ENCODE results near the gene PTH1R.

Gene PTH1R

GRCh38 chr3:46883054-46883829 is 5.7 kb downstream of the PTH1R start:
- no peaks in the 10 kb centered on the region for H3K9me3 ChIP-seq (ENCODE audit: control insufficient read depth, insufficient read depth, low read length)
- H3K36me3 ChIP-seq (ENCODE audit: control insufficient read depth, insufficient read depth, low read length) = no peaks in the 10 kb centered on the region
- no peak overlapping the region for H3K27ac ChIP-seq (ENCODE audit: low read length)
- DNase-seq (ENCODE audit: low read depth, low spot score) = no peak
- H3K27me3 ChIP-seq (ENCODE audit: control insufficient read depth, insufficient read depth, low read length) = peaks cover 58% of the 10 kb centered on the region
- WGBS (ENCODE audit: insufficient coverage, insufficient read length) = no CpG with 5 or more reads among the region's 78 CpGs
- H3K4me3 ChIP-seq (ENCODE audit: low read length) = peak overlapping the region; percentile 38; the same call in 1 of the 2 replicates
- H3K4me1 ChIP-seq (ENCODE audit: control insufficient read depth, insufficient read depth, low read length) = peaks cover 3% of the 10 kb centered on the region; the same call in 1 of the 2 replicates

DNA sequence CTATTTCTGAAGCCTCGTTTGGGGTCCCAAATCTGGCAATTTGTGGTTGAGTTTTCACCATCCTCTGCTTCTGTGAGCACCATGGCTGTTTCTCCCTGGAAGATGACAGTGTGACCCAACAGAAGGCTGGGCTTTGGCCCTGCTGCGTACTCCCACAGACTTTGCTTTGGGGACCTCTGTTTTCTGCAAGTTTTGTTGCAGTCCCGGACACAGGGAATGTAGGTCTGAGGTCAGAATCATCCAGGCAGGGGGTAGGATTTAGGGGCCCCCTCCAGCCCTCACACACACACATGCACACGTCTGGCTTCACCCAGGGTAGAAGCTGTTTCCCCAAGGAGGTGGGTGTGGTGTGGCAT is 6.3 kb downstream of the PTH1R start:
- DNase-seq (ENCODE audit: low read depth, low spot score) = no peak
- WGBS (ENCODE audit: insufficient coverage, insufficient read length) = no CpG with 5 or more reads among the region's 4 CpGs
- H3K36me3 ChIP-seq (ENCODE audit: control insufficient read depth, insufficient read depth, low read length) = no peaks in the 10 kb centered on the region
- no peak overlapping the region; the same call in 1 of the 2 replicates for H3K4me3 ChIP-seq (ENCODE audit: low read length)
- H3K9me3 ChIP-seq (ENCODE audit: control insufficient read depth, insufficient read depth, low read length) = no peaks in the 10 kb centered on the region
- H3K4me1 ChIP-seq (ENCODE audit: control insufficient read depth, insufficient read depth, low read length) = peaks cover 8% of the 10 kb centered on the region
- no peak overlapping the region for H3K27ac ChIP-seq (ENCODE audit: low read length)
- H3K27me3 ChIP-seq (ENCODE audit: control insufficient read depth, insufficient read depth, low read length) = peaks cover 57% of the 10 kb centered on the region

DNA sequence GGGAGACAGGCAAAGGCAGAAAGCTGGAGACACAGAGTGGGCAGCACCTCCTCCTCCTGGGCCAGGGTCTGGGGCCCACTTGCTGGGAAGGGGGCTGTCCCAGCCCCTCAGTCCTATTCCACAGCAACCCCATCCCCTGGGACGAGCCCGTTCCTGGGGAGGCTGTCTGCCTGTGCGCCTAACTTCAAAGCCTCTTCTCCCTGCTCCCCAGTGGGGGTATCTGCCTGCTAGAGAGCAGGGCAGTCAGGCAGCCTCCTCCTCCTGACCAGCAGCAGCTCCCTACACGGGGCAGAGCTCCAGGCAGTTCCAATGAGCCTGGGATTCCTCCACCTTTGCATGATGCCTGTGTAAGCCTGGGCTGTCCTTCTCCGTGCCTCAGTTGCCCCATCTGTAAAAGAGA is 6.9 kb downstream of the PTH1R start:
- Histone ChIP-seq H3K9me3 (ENCODE audit: control insufficient read depth, insufficient read depth, low read length) (no peaks in the 10 kb centered on the region), H3K27ac (ENCODE audit: low read length) (no peak overlapping the region), H3K4me3 (ENCODE audit: low read length) (no peak overlapping the region), H3K4me1 (ENCODE audit: control insufficient read depth, insufficient read depth, low read length) (peaks cover 8% of the 10 kb centered on the region), H3K27me3 (ENCODE audit: control insufficient read depth, insufficient read depth, low read length) (peaks cover 55% of the 10 kb centered on the region), H3K36me3 (ENCODE audit: control insufficient read depth, insufficient read depth, low read length) (no peaks in the 10 kb centered on the region)
- DNase-seq (ENCODE audit: low read depth, low spot score) = no peak
- WGBS (ENCODE audit: insufficient coverage, insufficient read length) = no CpG with 5 or more reads among the region's 5 CpGs

DNA sequence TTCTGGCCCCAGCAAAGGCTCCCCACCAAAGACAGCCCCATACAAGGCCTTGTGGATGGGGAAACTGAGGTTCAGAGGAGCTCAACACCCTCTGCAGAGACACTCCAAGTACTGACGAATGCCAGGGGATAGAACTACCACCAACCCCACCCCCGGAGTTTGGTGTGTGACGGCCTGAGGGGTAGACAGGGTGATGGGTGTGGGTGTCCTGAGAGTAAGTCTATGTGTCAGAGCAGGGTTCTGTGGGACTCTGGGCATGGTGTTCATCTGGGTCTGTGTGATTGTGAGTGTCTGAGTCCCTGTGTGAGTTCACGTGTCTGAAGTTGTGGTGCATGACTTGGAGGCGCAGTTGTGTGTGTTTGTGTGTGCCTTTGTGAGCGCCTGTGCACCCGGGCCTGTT is 7.4 kb downstream of the PTH1R start:
- Histone ChIP-seq H3K4me1 (ENCODE audit: control insufficient read depth, insufficient read depth, low read length) (peaks cover 8% of the 10 kb centered on the region), H3K27ac (ENCODE audit: low read length) (no peak overlapping the region), H3K36me3 (ENCODE audit: control insufficient read depth, insufficient read depth, low read length) (no peaks in the 10 kb centered on the region), H3K4me3 (ENCODE audit: low read length) (no peak overlapping the region), H3K9me3 (ENCODE audit: control insufficient read depth, insufficient read depth, low read length) (no peaks in the 10 kb centered on the region), H3K27me3 (ENCODE audit: control insufficient read depth, insufficient read depth, low read length) (peaks cover 52% of the 10 kb centered on the region)
- no CpG with 5 or more reads among the region's 7 CpGs for WGBS (ENCODE audit: insufficient coverage, insufficient read length)
- DNase-seq (ENCODE audit: low read depth, low spot score) = no peak

GRCh38 chr3:46885612-46886011 is 8.1 kb downstream of the PTH1R start:
- no CpG with 5 or more reads among the region's 3 CpGs for WGBS (ENCODE audit: insufficient coverage, insufficient read length)
- H3K4me3 ChIP-seq (ENCODE audit: low read length) = no peak overlapping the region
- peaks cover 8% of the 10 kb centered on the region for H3K4me1 ChIP-seq (ENCODE audit: control insufficient read depth, insufficient read depth, low read length)
- H3K27me3 ChIP-seq (ENCODE audit: control insufficient read depth, insufficient read depth, low read length) = peaks cover 46% of the 10 kb centered on the region
- H3K27ac ChIP-seq (ENCODE audit: low read length) = no peak overlapping the region
- no peaks in the 10 kb centered on the region for H3K36me3 ChIP-seq (ENCODE audit: control insufficient read depth, insufficient read depth, low read length)
- no peak for DNase-seq (ENCODE audit: low read depth, low spot score)
- no peaks in the 10 kb centered on the region for H3K9me3 ChIP-seq (ENCODE audit: control insufficient read depth, insufficient read depth, low read length)

DNA sequence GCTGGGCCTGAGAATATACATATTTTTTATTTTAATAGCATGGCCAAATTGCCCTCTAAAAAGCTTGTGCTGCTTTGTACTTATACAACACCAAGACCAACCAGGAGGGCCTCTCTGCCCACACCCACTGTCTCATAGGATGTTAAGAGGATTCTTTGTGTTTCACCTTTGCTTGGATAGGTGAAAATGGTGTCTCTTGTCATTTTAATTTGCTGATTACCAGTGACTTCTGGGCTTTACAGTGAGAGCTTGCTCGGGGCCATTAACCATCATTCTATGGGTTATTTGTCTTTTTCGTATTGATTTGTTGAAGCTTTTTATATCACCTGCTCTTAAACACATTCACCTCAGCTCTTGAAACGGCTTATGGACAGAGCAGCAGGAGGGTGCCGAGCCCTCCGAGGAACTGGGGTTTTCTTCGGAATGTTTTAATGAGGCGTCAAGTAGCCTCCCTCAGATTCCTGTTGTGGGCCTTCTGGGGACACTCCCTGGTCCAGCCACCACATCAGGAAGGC is 10.5 kb downstream of the PTH1R start:
- H3K9me3 ChIP-seq (ENCODE audit: control insufficient read depth, insufficient read depth, low read length) = no peaks in the 10 kb centered on the region
- peaks cover 14% of the 10 kb centered on the region for H3K4me1 ChIP-seq (ENCODE audit: control insufficient read depth, insufficient read depth, low read length)
- H3K27ac ChIP-seq (ENCODE audit: low read length) = no peak overlapping the region
- DNase-seq (ENCODE audit: low read depth, low spot score) = no peak
- no peaks in the 10 kb centered on the region for H3K36me3 ChIP-seq (ENCODE audit: control insufficient read depth, insufficient read depth, low read length)
- H3K4me3 ChIP-seq (ENCODE audit: low read length) = no peak overlapping the region
- H3K27me3 ChIP-seq (ENCODE audit: control insufficient read depth, insufficient read depth, low read length) = peaks cover 51% of the 10 kb centered on the region
- WGBS (ENCODE audit: insufficient coverage, insufficient read length) = no CpG with 5 or more reads among the region's 7 CpGs

DNA sequence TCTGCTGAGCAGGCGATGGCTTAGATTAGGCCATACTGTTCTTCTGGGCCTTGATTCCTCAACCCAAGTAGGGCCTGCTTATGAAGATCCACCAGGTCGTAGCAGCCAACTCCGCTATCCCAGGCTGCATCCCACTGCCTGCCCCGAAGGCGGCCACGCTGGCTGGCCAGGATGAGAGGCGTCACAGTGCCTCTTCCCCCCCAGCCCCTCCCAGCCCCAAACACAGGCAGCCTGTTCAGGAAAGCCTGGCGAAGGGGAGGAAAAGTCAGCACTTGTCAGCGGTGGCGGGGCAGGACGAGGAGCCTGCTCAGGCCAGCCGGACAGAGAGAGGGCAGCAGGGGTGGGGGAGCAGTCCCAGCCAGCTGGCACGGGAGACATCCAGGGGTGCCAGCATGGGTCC is 11.2 kb downstream of the PTH1R start:
- WGBS (ENCODE audit: insufficient coverage, insufficient read length) = no CpG with 5 or more reads among the region's 13 CpGs
- no peak for DNase-seq (ENCODE audit: low read depth, low spot score)
- Histone ChIP-seq H3K4me3 (ENCODE audit: low read length) (no peak overlapping the region), H3K27me3 (ENCODE audit: control insufficient read depth, insufficient read depth, low read length) (peaks cover 51% of the 10 kb centered on the region), H3K27ac (ENCODE audit: low read length) (no peak overlapping the region), H3K9me3 (ENCODE audit: control insufficient read depth, insufficient read depth, low read length) (no peaks in the 10 kb centered on the region), H3K4me1 (ENCODE audit: control insufficient read depth, insufficient read depth, low read length) (peaks cover 14% of the 10 kb centered on the region), H3K36me3 (ENCODE audit: control insufficient read depth, insufficient read depth, low read length) (no peaks in the 10 kb centered on the region)

- Histone ChIP-seq H3K27ac (ENCODE audit: low read length) (no peak overlapping the region), H3K4me3 (ENCODE audit: low read length) (no peak overlapping the region), H3K4me1 (ENCODE audit: control insufficient read depth, insufficient read depth, low read length) (peaks cover 13% of the 10 kb centered on the region), H3K9me3 (ENCODE audit: control insufficient read depth, insufficient read depth, low read length) (no peaks in the 10 kb centered on the region), H3K36me3 (ENCODE audit: control insufficient read depth, insufficient read depth, low read length) (no peaks in the 10 kb centered on the region), H3K27me3 (ENCODE audit: control insufficient read depth, insufficient read depth, low read length) (peaks cover 42% of the 10 kb centered on the region)
- no peak for DNase-seq (ENCODE audit: low read depth, low spot score)
- no CpG with 5 or more reads among the region's 6 CpGs for WGBS (ENCODE audit: insufficient coverage, insufficient read length)
Measured at GRCh38 chr3:46889381-46890110, 12.0 kb downstream of the PTH1R start.

DNA sequence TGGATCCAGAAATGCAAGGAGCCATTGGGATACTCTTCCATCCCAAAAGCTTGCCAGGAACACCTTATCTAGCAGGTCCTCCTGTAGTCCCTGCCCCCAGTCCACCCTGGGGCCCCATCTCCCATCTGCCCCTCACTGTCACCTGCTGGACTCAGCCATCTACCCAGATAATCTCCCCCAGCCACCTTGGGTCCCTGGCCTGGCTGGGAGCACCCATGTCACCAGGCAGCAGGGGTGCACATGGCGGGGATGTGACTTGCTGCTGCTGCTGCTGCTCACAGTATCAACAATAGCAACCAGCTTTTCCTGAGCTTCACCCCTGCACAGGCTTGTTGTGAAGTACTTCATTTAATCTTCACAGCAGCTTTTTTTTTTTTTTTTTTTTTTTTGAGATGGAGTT is 12.6 kb downstream of the PTH1R start:
- no CpG with 5 or more reads among the region's 1 CpG for WGBS (ENCODE audit: insufficient coverage, insufficient read length)
- peaks cover 36% of the 10 kb centered on the region for H3K27me3 ChIP-seq (ENCODE audit: control insufficient read depth, insufficient read depth, low read length)
- H3K27ac ChIP-seq (ENCODE audit: low read length) = no peak overlapping the region
- H3K36me3 ChIP-seq (ENCODE audit: control insufficient read depth, insufficient read depth, low read length) = no peaks in the 10 kb centered on the region
- H3K9me3 ChIP-seq (ENCODE audit: control insufficient read depth, insufficient read depth, low read length) = no peaks in the 10 kb centered on the region
- H3K4me1 ChIP-seq (ENCODE audit: control insufficient read depth, insufficient read depth, low read length) = peaks cover 13% of the 10 kb centered on the region
- no peak for DNase-seq (ENCODE audit: low read depth, low spot score)
- no peak overlapping the region for H3K4me3 ChIP-seq (ENCODE audit: low read length)

DNA sequence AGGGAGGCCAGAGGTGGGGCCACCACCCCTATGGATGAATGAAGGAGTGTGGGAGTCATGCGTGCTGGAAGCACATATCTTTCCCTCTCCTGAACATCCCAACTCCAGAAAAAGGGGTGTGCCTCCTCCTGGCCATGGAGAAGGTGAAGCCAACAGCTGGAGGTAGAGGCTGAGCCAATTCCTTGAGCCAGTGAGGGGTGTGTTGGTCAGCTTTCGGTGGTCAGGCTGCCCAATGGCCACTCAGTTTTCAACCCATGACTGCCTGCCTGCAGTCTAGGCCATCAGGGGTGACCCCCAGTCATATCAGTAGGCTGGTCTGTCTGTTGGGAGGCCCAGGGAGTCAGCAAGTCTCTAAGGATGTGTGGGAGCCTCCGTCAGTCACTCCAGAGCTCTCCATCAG is 13.6 kb downstream of the PTH1R start:
- WGBS (ENCODE audit: insufficient coverage, insufficient read length) = no CpG with 5 or more reads among the region's 3 CpGs
- Histone ChIP-seq H3K27ac (ENCODE audit: low read length) (no peak overlapping the region), H3K9me3 (ENCODE audit: control insufficient read depth, insufficient read depth, low read length) (no peaks in the 10 kb centered on the region), H3K4me1 (ENCODE audit: control insufficient read depth, insufficient read depth, low read length) (peaks cover 13% of the 10 kb centered on the region), H3K27me3 (ENCODE audit: control insufficient read depth, insufficient read depth, low read length) (peaks cover 26% of the 10 kb centered on the region), H3K4me3 (ENCODE audit: low read length) (no peak overlapping the region), H3K36me3 (ENCODE audit: control insufficient read depth, insufficient read depth, low read length) (no peaks in the 10 kb centered on the region)
- DNase-seq (ENCODE audit: low read depth, low spot score) = no peak
